HepG2 (cell line): ENCODE data around the gene VPS26A. TPM values are rescaled to one million over a fixed set of nuclear protein-coding genes. Genes with fewer than 3 reads are reported as not detected.

Experiments used
- BRD4 ChIP-seq: sonication (generic); formaldehyde crosslinking; IDR thresholded peaks from 2 replicates; pipeline ENCODE4 v1.4.0; 2020; ENCODE audit warnings: missing genetic modification reagents
- DNMT3B ChIP-seq: conservative IDR thresholded peaks from 2 replicates; pipeline ENCODE4 v1.6.1; 2016; ENCODE audit warnings: missing biosample characterization, control low read depth
- FOXA1 ChIP-seq, 2 experiments: fragments of 450-650 bp in 1 of 2; sonication (generic) in 1 of 2; formaldehyde crosslinking in 1 of 2; IDR thresholded peaks; 2 replicates each; pipeline versions ENCODE4 v1.4.0 to v1.6.1; 2016 to 2020; ENCODE audit warnings: missing genetic modification reagents in 1 of 2
- FOXA3 ChIP-seq: IDR thresholded peaks from 2 replicates; pipeline ENCODE4 v1.6.1; 2016; ENCODE audit warnings: missing genetic modification reagents, missing compliant biosample characterization
- HMGXB4 ChIP-seq, 2 experiments: sonication (generic) in 1 of 2; formaldehyde crosslinking in 1 of 2; IDR thresholded peaks; 2 replicates each; pipeline versions ENCODE4 v1.4.0 to v1.6.1; 2018 to 2020; ENCODE audit warnings: missing genetic modification reagents in 2 of 2, borderline replicate concordance in 1 of 2, low read depth in 1 of 2, mild to moderate bottlenecking in 1 of 2, missing biosample characterization in 1 of 2
- MLXIP ChIP-seq: sonication (generic); formaldehyde crosslinking; IDR thresholded peaks from 2 replicates; pipeline ENCODE4 v1.9.0; 2021; ENCODE audit warnings: missing genetic modification reagents, borderline replicate concordance
- NCOA5 ChIP-seq: sonication (generic); formaldehyde crosslinking; IDR thresholded peaks from 2 replicates; pipeline ENCODE4 v1.4.0; 2020; ENCODE audit warnings: missing genetic modification reagents
- PHF20 ChIP-seq: sonication (generic); formaldehyde crosslinking; IDR thresholded peaks from 2 replicates; pipeline ENCODE4 v1.5.0; 2020; ENCODE audit warnings: mild to moderate bottlenecking, missing genetic modification reagents
- SATB2 ChIP-seq: sonication (generic); formaldehyde crosslinking; IDR thresholded peaks from 2 replicates; pipeline ENCODE4 v1.5.0; 2020; ENCODE audit warnings: missing genetic modification reagents
- SKI ChIP-seq: fragments of 450-650 bp; IDR thresholded peaks from one replicate; pipeline ENCODE4 v1.6.1; 2018; ENCODE audit warnings: mild to moderate bottlenecking; ENCODE audit not compliant: partially characterized antibody
- SSRP1 ChIP-seq: IDR thresholded peaks from 2 replicates; pipeline ENCODE4 v1.6.1; 2016; ENCODE audit warnings: control low read depth
- ZFP1 ChIP-seq: IDR thresholded peaks from 2 replicates; pipeline ENCODE4 v1.6.1; 2016
- ZFY ChIP-seq: sonication (generic); formaldehyde crosslinking; IDR thresholded peaks from 2 replicates; pipeline ENCODE4 v1.4.0; 2020; ENCODE audit warnings: missing genetic modification reagents
- ZNF343 ChIP-seq: sonication (generic); formaldehyde crosslinking; IDR thresholded peaks from 2 replicates; pipeline ENCODE4 v1.4.0; 2020; ENCODE audit warnings: mild to moderate bottlenecking, missing genetic modification reagents
- ZNF558 ChIP-seq: sonication (generic); formaldehyde crosslinking; IDR thresholded peaks from 2 replicates; pipeline ENCODE4 v1.9.0; 2022; ENCODE audit warnings: mild to moderate bottlenecking, missing genetic modification reagents, borderline replicate concordance
- ZNF619 ChIP-seq: sonication (generic); formaldehyde crosslinking; IDR thresholded peaks from 2 replicates; pipeline ENCODE4 v1.4.0; 2020; ENCODE audit warnings: mild to moderate bottlenecking, missing genetic modification reagents
- ZNF776 ChIP-seq: sonication (generic); formaldehyde crosslinking; IDR thresholded peaks from 2 replicates; pipeline ENCODE4 v1.4.0; 2020; ENCODE audit warnings: mild to moderate bottlenecking, missing genetic modification reagents
- polyA plus RNA-seq, 8 experiments: library from polyadenylated mRNA; depleted of rRNA in 3 of 8; stranded (reverse) in 7 of 8; unstranded in 1 of 8; fragments of >200 nt; fragmentation: Illumina TruSeq in 4 of 8; extraction: Trizol in 4 of 8; gene quantifications; 2 replicates each; pipeline versions ENCODE4 v1.2.1 to v1.2.3, GENCODE V29; 2011 to 2016; ENCODE audit warnings: low read depth in 4 of 8, missing spikeins in 1 of 8, mixed read lengths in 1 of 8; ENCODE audit not compliant: insufficient read depth in 1 of 8
- total RNA-seq, 5 experiments: library from RNA; depleted of rRNA; stranded (reverse); fragments of >200 nt; fragmentation: Illumina TruSeq; extraction: Trizol; gene quantifications; 2 replicates each; pipeline ENCODE4 v1.2.3, GENCODE V29; 2016; ENCODE audit warnings: low read depth in 1 of 5

The VPS26A gene
- total and polyA plus RNA-seq, 2 of the 13 experiments (the other 11 are each of a cell fraction or from before 2014, with no cell fraction given) = 12.9 to 32.6 TPM

- TF ChIP-seq SATB2 (CRISPR knock-in tag) (no peak), MLXIP (CRISPR knock-in tag) (no peak), SSRP1 (CRISPR knock-in tag) (peak; percentile 89; the same call in 1 of the 2 replicates), ZNF619 (CRISPR knock-in tag) (peak; percentile 97), FOXA3 (CRISPR knock-in tag) (peak; percentile 35), PHF20 (peak; percentile 99), ZNF558 (no peak), HMGXB4 (CRISPR knock-in tag; IDR thresholded peaks at IDR 0.05; ENCODE audit: borderline replicate concordance in 1 of 2, low read depth in 1 of 2) (peak; percentile 53 to 66; a peak in 3 of 4 replicates), NCOA5 (CRISPR knock-in tag) (0 out of 2 replicates have a peak, but pooled peaks have one; percentile 38), ZNF343 (CRISPR knock-in tag) (no peak), FOXA1 (IDR thresholded peaks at IDR 0.05) (no peak), FOXA1 (CRISPR knock-in tag; IDR thresholded peaks at IDR 0.05) (peak; percentile 10; the same call in 1 of the 2 replicates), ZFY (CRISPR knock-in tag) (peak; percentile 92), ZNF776 (no peak), SKI (peak; percentile 37), BRD4 (CRISPR knock-in tag) (no peak), DNMT3B (0 out of 2 replicates have a peak, but pooled peaks have one; percentile 62), ZFP1 (no peak)
These were observed 56.0 kb downstream of the VPS26A start, which contains the start of gene SUPV3L1 (continued) for GRCh38 chr10:69179743-69180524.
